ENCODE data around the gene MARCHF2.

GRCh38 chr19:8404391-8405151 is 8.5 kb upstream of the MARCHF2 start:
- TF ChIP-seq, protein P1, sequence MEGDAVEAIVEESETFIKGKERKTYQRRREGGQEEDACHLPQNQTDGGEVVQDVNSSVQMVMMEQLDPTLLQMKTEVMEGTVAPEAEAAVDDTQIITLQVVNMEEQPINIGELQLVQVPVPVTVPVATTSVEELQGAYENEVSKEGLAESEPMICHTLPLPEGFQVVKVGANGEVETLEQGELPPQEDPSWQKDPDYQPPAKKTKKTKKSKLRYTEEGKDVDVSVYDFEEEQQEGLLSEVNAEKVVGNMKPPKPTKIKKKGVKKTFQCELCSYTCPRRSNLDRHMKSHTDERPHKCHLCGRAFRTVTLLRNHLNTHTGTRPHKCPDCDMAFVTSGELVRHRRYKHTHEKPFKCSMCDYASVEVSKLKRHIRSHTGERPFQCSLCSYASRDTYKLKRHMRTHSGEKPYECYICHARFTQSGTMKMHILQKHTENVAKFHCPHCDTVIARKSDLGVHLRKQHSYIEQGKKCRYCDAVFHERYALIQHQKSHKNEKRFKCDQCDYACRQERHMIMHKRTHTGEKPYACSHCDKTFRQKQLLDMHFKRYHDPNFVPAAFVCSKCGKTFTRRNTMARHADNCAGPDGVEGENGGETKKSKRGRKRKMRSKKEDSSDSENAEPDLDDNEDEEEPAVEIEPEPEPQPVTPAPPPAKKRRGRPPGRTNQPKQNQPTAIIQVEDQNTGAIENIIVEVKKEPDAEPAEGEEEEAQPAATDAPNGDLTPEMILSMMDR (conservative IDR thresholded peaks at IDR 0.05; ENCODE audit: low read depth, low read length): no peak
- TF ChIP-seq EZH2 (IDR thresholded peaks at IDR 0.05; ENCODE audit: low read length, unreplicated experiment) (no peak), EZH2phosphoT487 (IDR thresholded peaks at IDR 0.05; ENCODE audit: borderline replicate concordance, low read length) (no peak)

Measured in PC-3 (cell line).